Breast epithelium (tissue), 3 donors: ENCODE results near the gene ANXA5.

Experiments used
- CTCF ChIP-seq, 3 donors: fragments of 450-650 bp; IDR thresholded peaks; one replicate each; pipeline ENCODE4 v1.5.1; 2016 to 2017; ENCODE audit warnings: antibody characterized with exemption in 3 of 3, mild to moderate bottlenecking in 3 of 3, moderate library complexity in 3 of 3
- POLR2A ChIP-seq: fragments of 450-650 bp; IDR thresholded peaks from one replicate; pipeline ENCODE4 v1.6.1; 2016; ENCODE audit warnings: antibody characterized with exemption, mild to moderate bottlenecking, moderate library complexity
- POLR2AphosphoS5 ChIP-seq, 3 donors: sonication (generic); formaldehyde crosslinking; IDR thresholded peaks; one replicate each; pipeline ENCODE4 v1.6.1; 2017; ENCODE audit warnings: antibody characterized with exemption in 3 of 3

GRCh38 chr4:121693886-121694285 lies 2.9 kb downstream of the ANXA5 start:
- TF ChIP-seq CTCF (IDR thresholded peaks at IDR 0.05) (no peak), POLR2A (no peak), POLR2AphosphoS5 (IDR thresholded peaks at IDR 0.05) (no peak)
